ENCODE results near the gene MAML3.

MAML3 gene

GRCh38 chr4:139768366-139768765 lies 385.6 kb downstream of the MAML3 start:
- in situ Hi-C loops (cut with MboI; ENCODE audit: low sequenced_read_pairs) = no loop called here

GRCh38 chr4:139767585-139767984 lies 386.4 kb downstream of the MAML3 start:
- in situ Hi-C loops (cut with MboI; ENCODE audit: low sequenced_read_pairs) = no loop called here

GRCh38 chr4:139767168-139767567 lies 386.8 kb downstream of the MAML3 start:
- in situ Hi-C loops (cut with MboI; ENCODE audit: low sequenced_read_pairs) = no loop called here

DNA sequence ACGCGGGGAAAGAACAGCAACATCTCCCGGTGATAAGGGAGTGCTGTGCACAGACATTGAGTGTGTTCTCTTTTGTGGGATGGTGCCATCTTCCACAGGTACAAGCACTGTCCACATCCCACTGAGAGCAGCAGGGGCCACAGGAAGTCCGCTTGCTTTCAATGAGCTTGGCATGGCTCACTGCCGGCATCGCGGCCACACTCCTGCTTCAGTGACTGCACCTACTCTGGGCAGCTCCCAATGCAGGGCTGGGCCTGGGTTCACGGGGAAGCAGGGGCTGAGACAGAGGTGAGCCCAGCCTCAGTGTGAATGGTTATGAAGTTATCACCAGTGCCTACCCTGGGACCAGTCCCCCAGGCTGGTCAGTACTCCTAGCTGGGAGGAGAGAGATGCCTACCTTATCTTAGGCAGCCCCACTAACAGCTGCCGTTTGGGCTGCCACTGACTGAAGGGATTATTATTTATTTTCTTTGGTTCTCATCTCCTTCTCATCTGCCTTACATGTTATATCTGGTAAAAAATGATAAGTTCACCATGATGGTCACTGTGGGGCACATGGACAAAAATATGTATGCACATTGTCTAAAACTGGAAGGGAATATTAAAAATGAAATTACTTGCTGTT lies 389.2 kb downstream of the MAML3 start:
- in situ Hi-C loops (cut with MboI; ENCODE audit: low sequenced_read_pairs) = no loop called here

DNA sequence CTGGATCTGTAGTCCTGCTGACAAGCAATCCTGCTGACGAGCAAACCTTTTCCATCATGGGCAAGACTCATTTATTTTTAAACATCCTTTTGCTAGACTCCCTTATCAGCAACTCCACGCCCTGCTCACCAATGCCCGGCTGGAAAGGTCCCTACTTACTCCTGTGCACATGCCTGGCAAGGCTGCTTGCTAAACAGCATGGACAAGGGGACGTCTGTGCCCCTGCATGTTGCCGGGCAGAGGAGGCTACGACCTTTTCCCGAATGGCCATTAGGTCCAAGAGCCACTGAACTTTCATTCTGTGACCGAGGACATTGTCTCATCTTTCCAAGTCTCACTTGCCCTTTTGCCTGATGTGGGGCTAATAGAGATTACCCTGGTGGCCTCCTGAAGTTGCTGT lies 389.8 kb downstream of the MAML3 start:
- in situ Hi-C loops (cut with MboI; ENCODE audit: low sequenced_read_pairs) = no loop called here

- in situ Hi-C loops (cut with MboI; ENCODE audit: low sequenced_read_pairs) = no loop called here
These were observed 390.3 kb downstream of the MAML3 start for GRCh38 chr4:139763672-139764071.

DNA sequence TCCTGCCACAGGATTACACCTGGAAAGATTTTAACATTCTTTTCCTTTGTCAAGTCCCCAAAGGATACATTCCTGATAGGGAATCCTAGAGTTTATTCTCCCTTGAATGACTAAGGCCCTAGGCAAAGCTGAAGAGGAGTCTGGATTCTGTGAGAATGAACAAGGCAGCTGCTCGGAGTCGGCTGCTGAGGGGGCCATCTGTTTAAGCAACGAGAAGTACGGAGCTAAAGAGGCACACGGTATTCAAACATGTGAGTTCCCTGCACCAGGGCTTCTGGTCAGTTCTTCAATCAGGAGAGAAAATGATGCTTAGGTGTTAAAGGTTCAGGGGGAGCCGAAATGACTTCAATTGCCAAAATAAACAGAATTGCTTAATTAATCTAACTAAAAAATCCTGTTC lies 390.8 kb downstream of the MAML3 start:
- in situ Hi-C loops (cut with MboI; ENCODE audit: low sequenced_read_pairs) = no loop called here

- in situ Hi-C loops (cut with MboI; ENCODE audit: low sequenced_read_pairs) = no loop called here
These were observed 391.3 kb downstream of the MAML3 start for GRCh38 chr4:139762720-139763119.

GRCh38 chr4:139761461-139761860 lies 392.5 kb downstream of the MAML3 start:
- in situ Hi-C loops (cut with MboI; ENCODE audit: low sequenced_read_pairs) = no loop called here

- in situ Hi-C loops (cut with MboI; ENCODE audit: low sequenced_read_pairs) = no loop called here
These were observed 393.4 kb downstream of the MAML3 start for GRCh38 chr4:139760567-139760966.

- in situ Hi-C loops (cut with MboI; ENCODE audit: low sequenced_read_pairs) = no loop called here
These were observed 394.9 kb downstream of the MAML3 start for GRCh38 chr4:139759097-139759496.

DNA sequence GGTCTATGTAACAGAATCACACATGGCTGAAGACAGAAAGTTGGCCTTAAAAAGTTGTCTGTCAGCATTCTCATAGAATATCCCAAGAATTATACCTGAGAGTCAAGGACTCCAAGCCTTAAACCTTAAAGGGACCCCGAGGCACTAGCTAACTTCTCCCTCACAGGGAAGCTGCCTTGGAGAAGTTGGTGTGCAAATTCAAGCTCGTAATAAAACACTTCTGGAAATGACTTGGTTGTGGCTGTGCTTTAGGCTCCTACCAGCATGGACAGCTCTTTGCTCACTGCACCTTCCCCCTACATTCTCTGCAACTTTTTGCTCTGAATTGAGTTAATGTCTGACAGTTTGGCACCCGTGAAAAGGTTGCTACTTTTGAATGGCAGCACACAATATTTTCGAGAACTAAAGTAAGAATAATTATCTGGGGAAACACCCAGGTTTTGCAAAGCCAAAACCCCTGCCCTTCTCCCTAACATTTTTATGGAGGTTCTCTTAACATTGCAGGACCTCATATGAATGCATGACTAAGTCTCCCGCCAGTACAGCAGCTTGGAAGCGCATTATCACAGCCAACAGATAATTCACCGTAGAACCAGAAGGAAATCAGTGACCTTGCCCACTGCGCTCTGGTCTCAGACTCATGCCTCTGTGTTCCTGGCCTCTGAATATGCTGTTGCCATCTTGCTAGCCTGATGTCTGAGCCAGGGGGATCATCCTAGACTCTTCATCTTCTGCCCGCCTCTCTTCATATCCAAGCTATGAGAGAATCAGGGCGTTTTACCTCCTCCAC lies 397.4 kb downstream of the MAML3 start:
- in situ Hi-C loops (cut with MboI; ENCODE audit: low sequenced_read_pairs) = no loop called here

DNA sequence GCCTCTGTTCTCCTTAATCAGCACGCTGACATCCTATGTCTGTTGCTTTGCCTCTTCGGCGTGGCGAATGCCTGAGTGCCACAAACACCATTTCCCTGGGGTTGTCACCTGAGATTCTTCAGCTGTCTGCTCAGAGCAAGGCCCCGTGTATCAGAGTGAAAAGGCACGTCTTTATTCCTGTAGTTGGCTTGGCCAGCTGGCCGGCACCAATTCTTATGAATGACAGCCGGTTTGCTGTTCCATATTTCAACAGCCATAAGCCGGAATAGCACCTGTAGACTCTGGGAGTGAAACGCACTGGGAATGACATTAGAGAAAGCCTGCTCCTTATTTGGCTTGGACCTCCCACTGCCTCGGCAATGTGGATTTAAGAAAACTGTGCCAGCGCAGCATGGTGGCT lies 399.0 kb downstream of the MAML3 start:
- in situ Hi-C loops (cut with MboI; ENCODE audit: low sequenced_read_pairs) = no loop called here

DNA sequence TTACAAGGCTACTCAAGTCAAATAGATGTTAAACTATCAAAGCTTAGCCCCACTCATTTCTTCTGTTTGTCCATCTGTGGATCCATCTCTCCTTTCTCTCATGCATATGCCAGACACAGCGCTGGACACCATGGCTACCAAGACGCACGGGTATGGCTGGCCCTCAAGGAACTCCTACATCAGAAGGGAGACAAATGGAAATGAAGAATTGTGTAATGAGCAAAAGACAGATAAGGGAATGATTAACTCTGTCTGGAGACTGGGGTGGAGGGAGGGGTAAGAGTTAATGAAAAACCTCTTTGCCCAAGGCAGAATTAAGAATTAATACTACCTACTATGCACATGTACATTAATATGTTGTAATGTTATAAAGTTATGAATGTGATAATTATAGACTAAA lies 400.3 kb downstream of the MAML3 start:
- in situ Hi-C loops (cut with MboI; ENCODE audit: low sequenced_read_pairs) = no loop called here

DNA sequence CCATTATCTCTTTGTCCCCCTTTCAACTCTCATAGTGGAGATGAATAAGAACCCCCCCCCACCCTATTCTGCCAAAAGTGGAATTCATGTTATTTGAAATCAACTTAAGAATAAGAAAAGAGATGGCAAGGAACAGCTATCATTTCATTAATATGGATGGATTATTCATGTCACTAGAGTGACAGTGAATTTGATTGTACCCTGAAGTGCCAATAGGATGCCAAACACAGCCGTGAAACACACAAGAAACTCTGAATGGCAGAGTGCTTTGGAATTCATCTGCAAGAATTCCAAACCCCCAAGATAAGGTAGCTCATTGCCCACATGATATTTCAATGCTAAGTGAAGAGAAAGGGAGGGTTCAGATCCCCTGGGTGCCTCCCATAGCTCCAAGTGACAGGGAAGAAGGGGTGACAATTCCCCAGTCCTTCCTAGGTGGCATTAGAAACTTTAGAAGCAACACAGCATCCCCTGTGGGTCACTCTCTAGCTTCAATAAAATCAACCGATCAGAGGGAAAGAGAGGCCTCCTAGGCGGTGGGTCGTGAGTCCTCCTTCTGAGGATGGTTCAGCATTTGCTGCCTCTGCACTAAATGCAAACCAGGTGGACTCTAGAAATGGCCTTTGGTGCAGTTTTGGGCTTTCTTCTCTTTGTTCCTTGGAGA lies 404.0 kb downstream of the MAML3 start:
- in situ Hi-C loops (cut with MboI; ENCODE audit: low sequenced_read_pairs) = no loop called here

- in situ Hi-C loops (cut with MboI; ENCODE audit: low sequenced_read_pairs) = no loop called here
These were observed 404.6 kb downstream of the MAML3 start for GRCh38 chr4:139749338-139749737.

DNA sequence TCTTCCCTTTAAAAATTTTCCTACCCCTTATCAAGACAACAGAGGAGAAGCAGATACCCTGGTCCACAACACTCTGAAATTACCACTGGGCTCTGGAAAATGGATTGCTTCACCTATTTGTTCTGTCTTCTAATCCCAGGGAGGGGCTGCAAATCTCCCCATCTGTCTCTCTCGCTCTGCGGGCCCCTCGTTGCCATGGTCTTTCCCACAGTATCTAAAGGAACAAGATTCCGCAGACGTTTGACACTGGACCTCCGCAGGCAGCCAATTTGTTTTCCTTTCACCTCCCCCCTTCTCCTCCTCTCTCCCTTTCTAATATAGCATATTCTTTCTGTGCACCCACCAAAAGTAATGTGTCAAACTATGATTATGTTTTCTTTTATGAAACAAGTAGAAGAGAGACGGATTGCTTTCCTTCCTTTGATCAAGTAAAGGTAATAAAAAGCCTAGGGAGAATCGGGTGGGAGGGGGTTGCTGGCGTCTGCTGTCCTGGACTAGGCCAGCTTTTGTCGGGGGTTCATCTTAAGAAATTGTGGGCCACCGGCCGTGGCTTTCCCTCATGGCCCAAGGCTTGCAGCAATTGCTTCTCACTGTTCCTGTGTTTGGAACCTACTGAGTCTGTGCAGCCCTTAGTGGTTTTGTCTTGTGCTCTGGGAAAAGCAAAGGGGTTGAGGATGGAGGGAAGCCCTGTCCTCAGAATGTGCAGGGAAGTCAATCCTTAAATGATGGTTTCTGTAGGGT lies 407.4 kb downstream of the MAML3 start:
- in situ Hi-C loops (cut with MboI; ENCODE audit: low sequenced_read_pairs) = no loop called here

- in situ Hi-C loops (cut with MboI; ENCODE audit: low sequenced_read_pairs) = no loop called here
These were observed 408.8 kb downstream of the MAML3 start for GRCh38 chr4:139745111-139745639.

DNA sequence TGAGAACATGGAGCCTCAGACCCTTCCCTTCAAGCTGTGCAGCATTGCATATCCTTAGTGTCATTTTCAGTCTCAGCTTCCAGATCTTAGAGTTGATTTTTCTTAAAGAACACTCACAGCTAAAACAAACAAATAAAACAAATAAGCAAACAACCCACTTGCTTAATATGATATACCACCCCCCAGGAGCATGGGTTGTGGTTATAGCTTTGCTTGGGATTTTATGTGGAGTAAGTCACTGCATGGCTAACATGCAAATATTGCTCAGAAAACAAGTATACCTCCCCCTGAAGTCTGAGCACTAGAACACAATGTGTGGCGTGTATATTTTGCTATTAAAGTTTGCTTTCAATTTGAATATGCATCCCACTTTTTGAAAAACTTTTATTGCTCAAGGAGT lies 409.8 kb downstream of the MAML3 start:
- in situ Hi-C loops (cut with MboI; ENCODE audit: low sequenced_read_pairs) = no loop called here

DNA sequence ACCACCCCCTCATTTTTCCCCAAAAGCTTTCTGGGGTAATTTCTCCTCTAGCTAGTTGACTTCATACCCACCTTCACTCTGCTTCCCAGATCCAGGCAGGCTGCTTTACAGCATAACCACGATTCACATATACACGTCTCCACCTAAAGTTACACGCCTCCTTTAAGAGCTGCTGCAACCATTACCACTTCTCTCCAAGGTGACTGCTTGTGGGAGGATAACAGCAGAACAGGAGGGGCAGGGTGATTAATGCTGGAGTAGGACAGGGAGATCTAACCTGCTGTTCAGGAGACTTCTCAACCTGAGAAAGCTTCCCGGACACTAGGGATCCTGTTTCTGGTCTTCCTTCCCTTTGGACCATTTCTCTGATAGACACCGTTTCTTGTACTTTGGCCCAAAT lies 411.0 kb downstream of the MAML3 start:
- in situ Hi-C loops (cut with MboI; ENCODE audit: low sequenced_read_pairs) = no loop called here

GRCh38 chr4:139740531-139741041 lies 413.4 kb downstream of the MAML3 start:
- in situ Hi-C loops (cut with MboI; ENCODE audit: low sequenced_read_pairs) = no loop called here
